Esophagus muscularis mucosa (tissue), 4 donors: ENCODE measurements around the gene CLIC6. TPM values are rescaled to one million over a fixed set of nuclear protein-coding genes. Genes with fewer than 3 reads are reported as not detected.
A peak's percentile ranks its signal among the peaks of the same experiment; 100 is the strongest.
"Not testable (repeated sequence)": the region's sequence is repeated elsewhere in the genome, so short reads cannot be mapped to it uniquely, and the experiment has no call there.

Experiments
- DNase-seq: peaks from one replicate; pipeline ENCODE4 v3.0.0-alpha.2; 2017; ENCODE audit errors: extremely low spot score
- H3K27ac ChIP-seq, 4 donors: fragments of 200-600 bp; sonication (generic); replicated peaks in 1 of 4; 1 replicate in 3 of 4; 2 replicates in 1 of 4; pipeline ENCODE4 v1.5.1; 2016 to 2019; ENCODE audit warnings: mild to moderate bottlenecking in 1 of 4
- H3K27me3 ChIP-seq, 4 donors: fragments of 200-600 bp; sonication (generic); one replicate each; pipeline versions ENCODE4 v1.5.1 to v1.6.0; 2016 to 2019
- H3K36me3 ChIP-seq, 4 donors: fragments of 200-600 bp; sonication (generic); one replicate each; pipeline ENCODE4 v1.5.1; 2016 to 2019
- H3K4me1 ChIP-seq, 4 donors: fragments of 200-600 bp; sonication (generic); one replicate each; pipeline ENCODE4 v1.5.1; 2016 to 2019
- H3K4me3 ChIP-seq, 4 donors: fragments of 200-600 bp; sonication (generic); 1 replicate in 2 of 4; 2 replicates in 2 of 4; pipeline ENCODE4 v1.5.1; 2016 to 2019; ENCODE audit warnings: mild to moderate bottlenecking in 4 of 4, moderate library complexity in 1 of 4
- H3K9me3 ChIP-seq, 4 donors: fragments of 200-600 bp; sonication (generic); 1 replicate in 3 of 4; 2 replicates in 1 of 4; pipeline ENCODE4 v1.5.1; 2016 to 2019
- CTCF ChIP-seq, 3 experiments: fragments of 200-600 bp in 2 of 3; fragments of 450-650 bp in 1 of 3; sonication (generic) in 2 of 3; IDR thresholded peaks; one replicate each; pipeline ENCODE4 v1.5.1; 2017 to 2019; ENCODE audit warnings: antibody characterized with exemption in 3 of 3, mild to moderate bottlenecking in 2 of 3, moderate library complexity in 1 of 3
- EP300 ChIP-seq: sonication (generic); formaldehyde crosslinking; IDR thresholded peaks from one replicate; pipeline ENCODE4 v1.6.1; 2017; ENCODE audit warnings: antibody characterized with exemption
- POLR2A ChIP-seq: fragments of 450-650 bp; IDR thresholded peaks from one replicate; pipeline ENCODE4 v1.6.1; 2017; ENCODE audit warnings: antibody characterized with exemption, moderate library complexity, mild to moderate bottlenecking, low read depth
- POLR2AphosphoS5 ChIP-seq, 2 donors: sonication (generic); formaldehyde crosslinking; IDR thresholded peaks; one replicate each; pipeline ENCODE4 v1.6.1; 2017; ENCODE audit warnings: antibody characterized with exemption in 2 of 2
- WGBS: methylation state at CpG from one replicate; pipeline ENCODE4 v1.1.5; 2018; 5-methylcytosine and 5-hydroxymethylcytosine counted together
- intact Hi-C: fragments of 100-400 bp; cut with DNase I; formaldehyde crosslinking; loops from one replicate; pipeline ENCODE4 v1.15.1; 2023
- total RNA-seq, 4 donors: library from RNA; depleted of rRNA; stranded (reverse); fragments of >200 nt; gene quantifications; one replicate each; pipeline versions ENCODE4 v1.1.0 to v1.2.1, GENCODE V29; 2016

Gene CLIC6
- total RNA-seq, 4 donors from 2014 or later = under 0.01 to 1.9 (median 0.39) TPM

- Histone ChIP-seq H3K27ac (no peak overlapping the region), H3K4me3 (no peak overlapping the region), H3K4me1 (peaks cover 13 to 24% (median 21%) of the 10 kb centered on the region in 4 donors), H3K9me3 (peaks cover 0 to 3% (median 1%) of the 10 kb centered on the region in 4 donors), H3K27me3 (peaks cover 0 to 54% (median 28%) of the 10 kb centered on the region in 4 donors), H3K36me3 (no peaks in the 10 kb centered on the region)
- TF ChIP-seq CTCF (IDR thresholded peaks at IDR 0.05) = no peak
- no peak for TF ChIP-seq EP300
- no peak for TF ChIP-seq POLR2AphosphoS5 (IDR thresholded peaks at IDR 0.05)
- no peak for TF ChIP-seq POLR2A
- no peak for DNase-seq
- 90% methylated on average over 2 of the region's 3 CpGs for WGBS
- intact Hi-C loops = no loop called here
These were observed 1.0 kb upstream of the CLIC6 start for GRCh38 chr21:34667761-34668160.

- intact Hi-C loops = no loop called here
- Histone ChIP-seq H3K4me1 (peaks cover 13 to 24% (median 21%) of the 10 kb centered on the region in 4 donors), H3K36me3 (no peaks in the 10 kb centered on the region), H3K9me3 (no peaks in the 10 kb centered on the region), H3K27me3 (peaks cover 0 to 69% (median 30%) of the 10 kb centered on the region in 4 donors), H3K4me3 (peak overlapping the region; percentile 41 to 57 (median 46)), H3K27ac (peak overlapping the region in 1 of 4 donors; percentile 20)
- TF ChIP-seq POLR2AphosphoS5 (IDR thresholded peaks at IDR 0.05) = no peak
- no peak for TF ChIP-seq EP300
- no peak for TF ChIP-seq POLR2A
- TF ChIP-seq CTCF (IDR thresholded peaks at IDR 0.05) = no peak
- WGBS = 1% methylated on average over 14 of the region's 74 CpGs
- no peak for DNase-seq
These were observed 520 bp downstream of the CLIC6 start for GRCh38 chr21:34669149-34669879.

GRCh38 chr21:34669880-34670219, 1.1 kb downstream of the CLIC6 start:
- Histone ChIP-seq H3K4me1 (peaks cover 13 to 24% (median 21%) of the 10 kb centered on the region in 4 donors), H3K27me3 (peaks cover 0 to 74% (median 30%) of the 10 kb centered on the region in 4 donors), H3K27ac (peak overlapping the region in 1 of 4 donors; percentile 20), H3K4me3 (peak overlapping the region; percentile 41 to 57 (median 46))
- DNase-seq, H3K36me3 ChIP-seq, H3K9me3 ChIP-seq, intact Hi-C loops: not testable (repeated sequence)
- WGBS = 0% methylated on average over 6 of the region's 46 CpGs

GRCh38 chr21:34670220-34670961, 1.6 kb downstream of the CLIC6 start:
- no peak for DNase-seq
- H3K4me3 ChIP-seq = peak overlapping the region; percentile 41 to 57 (median 46)
- WGBS = 2% methylated on average over 40 of the region's 70 CpGs
- TF ChIP-seq POLR2A (no peak), POLR2AphosphoS5 (IDR thresholded peaks at IDR 0.05) (no peak), EP300 (no peak)
- H3K36me3 ChIP-seq = no peaks in the 10 kb centered on the region
- intact Hi-C loops = no loop called here
- H3K4me1 ChIP-seq = peaks cover 13 to 24% (median 21%) of the 10 kb centered on the region in 4 donors
- H3K9me3 ChIP-seq = no peaks in the 10 kb centered on the region
- peaks cover 0 to 79% (median 30%) of the 10 kb centered on the region in 4 donors for H3K27me3 ChIP-seq
- peak overlapping the region in 1 of 4 donors; percentile 20 for H3K27ac ChIP-seq

- Histone ChIP-seq H3K4me1 (peaks cover 13 to 24% (median 21%) of the 10 kb centered on the region in 4 donors), H3K27ac (no peak overlapping the region), H3K4me3 (peak overlapping the region; percentile 41 to 57 (median 46)), H3K9me3 (no peaks in the 10 kb centered on the region), H3K27me3 (peaks cover 0 to 85% (median 30%) of the 10 kb centered on the region in 4 donors), H3K36me3 (no peaks in the 10 kb centered on the region)
- no peak for TF ChIP-seq EP300
- TF ChIP-seq POLR2A = no peak
- TF ChIP-seq POLR2AphosphoS5 (IDR thresholded peaks at IDR 0.05) = no peak
- TF ChIP-seq CTCF (IDR thresholded peaks at IDR 0.05) = no peak
- WGBS = 22% methylated on average over 8 of the region's 8 CpGs
- no peak for DNase-seq
- intact Hi-C loops = no loop called here
These were observed 2.2 kb downstream of the CLIC6 start for GRCh38 chr21:34670962-34671348.
